ENCODE results near the gene SEC23A. TPM values are rescaled to one million over a fixed set of nuclear protein-coding genes. Genes with fewer than 3 reads are reported as not detected.

SEC23A gene
- total RNA-seq, 4 donors from 2014 or later = 24.4 to 64.4 (median 41.3) TPM

- TF ChIP-seq, protein P1, sequence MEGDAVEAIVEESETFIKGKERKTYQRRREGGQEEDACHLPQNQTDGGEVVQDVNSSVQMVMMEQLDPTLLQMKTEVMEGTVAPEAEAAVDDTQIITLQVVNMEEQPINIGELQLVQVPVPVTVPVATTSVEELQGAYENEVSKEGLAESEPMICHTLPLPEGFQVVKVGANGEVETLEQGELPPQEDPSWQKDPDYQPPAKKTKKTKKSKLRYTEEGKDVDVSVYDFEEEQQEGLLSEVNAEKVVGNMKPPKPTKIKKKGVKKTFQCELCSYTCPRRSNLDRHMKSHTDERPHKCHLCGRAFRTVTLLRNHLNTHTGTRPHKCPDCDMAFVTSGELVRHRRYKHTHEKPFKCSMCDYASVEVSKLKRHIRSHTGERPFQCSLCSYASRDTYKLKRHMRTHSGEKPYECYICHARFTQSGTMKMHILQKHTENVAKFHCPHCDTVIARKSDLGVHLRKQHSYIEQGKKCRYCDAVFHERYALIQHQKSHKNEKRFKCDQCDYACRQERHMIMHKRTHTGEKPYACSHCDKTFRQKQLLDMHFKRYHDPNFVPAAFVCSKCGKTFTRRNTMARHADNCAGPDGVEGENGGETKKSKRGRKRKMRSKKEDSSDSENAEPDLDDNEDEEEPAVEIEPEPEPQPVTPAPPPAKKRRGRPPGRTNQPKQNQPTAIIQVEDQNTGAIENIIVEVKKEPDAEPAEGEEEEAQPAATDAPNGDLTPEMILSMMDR (IDR thresholded peaks at IDR 0.05) = no peak
- TF ChIP-seq POLR2A (IDR thresholded peaks at IDR 0.05) = no peak
- no peak overlapping the region for H3K4me3 ChIP-seq (ENCODE audit: low read depth, poor library complexity, severe bottlenecking)
- no peak for DNase-seq (ENCODE audit: low spot score in 2 of 2)
- intact Hi-C loops (cut with DNase I; ENCODE audit: low total_unique reads) = no loop called here
- 34 to 38% methylated on average over 3 of the region's 3 CpGs for WGBS, 2 donors
These were observed 108.3 kb downstream of the SEC23A start for GRCh38 chr14:38994731-38995130.

DNA sequence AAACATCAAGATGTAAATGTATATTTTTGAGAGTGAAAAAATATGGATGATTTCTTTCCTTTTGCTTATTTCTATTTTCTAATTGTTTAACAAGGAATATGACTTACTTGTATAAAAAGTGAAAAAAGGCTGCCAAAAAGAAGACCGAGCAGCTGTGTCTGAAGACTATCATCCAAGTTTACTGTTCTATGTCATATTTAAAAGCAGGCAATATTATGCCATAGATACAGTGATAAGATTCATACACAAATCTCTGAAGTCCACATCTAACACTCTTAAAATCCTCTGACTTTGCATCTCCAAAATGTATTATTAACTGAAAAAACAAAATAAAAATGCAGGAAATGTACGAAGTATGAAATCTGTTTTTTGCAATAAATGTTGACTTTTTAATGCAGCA, 109.1 kb downstream of the SEC23A start:
- no peak for DNase-seq (ENCODE audit: low spot score in 2 of 2)
- 68 to 69% methylated on average over 2 of the region's 2 CpGs for WGBS, 2 donors
- intact Hi-C loops (cut with DNase I; ENCODE audit: low total_unique reads) = no loop called here
- TF ChIP-seq POLR2A (IDR thresholded peaks at IDR 0.05) = no peak
- TF ChIP-seq, protein P1 (IDR thresholded peaks at IDR 0.05) = no peak
- no peak overlapping the region for H3K4me3 ChIP-seq (ENCODE audit: low read depth, poor library complexity, severe bottlenecking)

GRCh38 chr14:38992067-38992844, 110.8 kb downstream of the SEC23A start:
- TF ChIP-seq, protein P1 (IDR thresholded peaks at IDR 0.05) = no peak
- TF ChIP-seq POLR2A (IDR thresholded peaks at IDR 0.05) = no peak
- H3K4me3 ChIP-seq (ENCODE audit: low read depth, poor library complexity, severe bottlenecking) = no peak overlapping the region
- no peak for DNase-seq (ENCODE audit: low spot score in 2 of 2)
- WGBS, 2 donors = 68 to 74% methylated on average over 4 of the region's 4 CpGs
- intact Hi-C loops (cut with DNase I; ENCODE audit: low total_unique reads) = no loop called here

- TF ChIP-seq, protein P1 (IDR thresholded peaks at IDR 0.05) = no peak
- TF ChIP-seq POLR2A (IDR thresholded peaks at IDR 0.05) = no peak
- intact Hi-C loops (cut with DNase I; ENCODE audit: low total_unique reads) = no loop called here
- no peak overlapping the region for H3K4me3 ChIP-seq (ENCODE audit: low read depth, poor library complexity, severe bottlenecking)
- no peak for DNase-seq (ENCODE audit: low spot score in 2 of 2)
- WGBS, 2 donors = 92 to 97% methylated on average over 1 of the region's 1 CpG
These were observed 111.7 kb downstream of the SEC23A start for GRCh38 chr14:38991299-38991698.

DNA sequence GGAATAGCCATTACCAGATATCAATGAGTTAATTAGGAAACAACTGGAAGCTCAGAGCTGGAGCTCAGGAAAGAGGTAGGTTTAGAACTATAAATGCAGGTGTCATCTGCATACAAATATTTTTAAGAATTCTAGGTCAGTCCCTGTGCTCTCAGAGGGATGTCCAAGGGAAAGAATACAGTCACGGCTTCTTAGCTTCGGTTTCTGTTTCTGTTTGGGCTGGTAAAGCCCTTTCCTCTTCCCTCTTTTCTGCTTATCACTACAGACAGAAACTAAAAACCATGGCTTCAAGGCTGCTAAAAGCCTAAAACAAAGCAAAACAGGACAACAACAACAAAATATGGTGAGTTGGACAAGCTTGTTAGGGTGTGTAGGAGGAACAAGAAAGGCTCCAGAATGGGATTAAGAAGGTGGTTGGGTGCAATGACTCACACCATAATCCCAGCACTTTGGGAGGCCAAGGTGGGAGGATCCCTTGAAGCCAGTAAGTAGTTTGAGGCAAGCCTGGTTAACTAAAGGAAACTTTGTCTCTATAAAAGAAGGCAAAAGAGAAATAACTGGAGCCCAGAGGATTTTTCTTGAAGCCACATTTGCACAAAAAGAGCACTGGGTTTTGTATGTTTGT, 113.0 kb downstream of the SEC23A start:
- H3K4me3 ChIP-seq (ENCODE audit: low read depth, poor library complexity, severe bottlenecking) = no peak overlapping the region
- no peak for DNase-seq (ENCODE audit: low spot score in 2 of 2)
- intact Hi-C loops (cut with DNase I; ENCODE audit: low total_unique reads) = no loop called here
- 69 to 80% methylated on average over 2 of the region's 2 CpGs for WGBS, 2 donors
- TF ChIP-seq, protein P1 (IDR thresholded peaks at IDR 0.05) = no peak
- no peak for TF ChIP-seq POLR2A (IDR thresholded peaks at IDR 0.05)

Data from lower leg skin (tissue), 4 donors.